C4-2B (cell line): ENCODE data around the gene BABAM2.

ENCODE experiments used
- CTCF ChIP-seq: fragments of 450-650 bp; conservative IDR thresholded peaks from 2 replicates; pipeline ENCODE4 v1.5.1; 2017; ENCODE audit warnings: mild to moderate bottlenecking
- ZFX ChIP-seq: fragments of 450-650 bp; IDR thresholded peaks from 2 replicates; pipeline ENCODE4 v1.6.1; 2017

- no peak for TF ChIP-seq CTCF
- no peak for TF ChIP-seq ZFX
These were observed 381.4 kb downstream of the BABAM2 start for GRCh38 chr2:28271919-28272250.
